K562 (cell line): ENCODE results near the gene ENSA. TPM values are rescaled to one million over a fixed set of nuclear protein-coding genes. Genes with fewer than 3 reads are reported as not detected.

Experiments used
- ARID1B ChIP-seq: fragments of 450-650 bp; IDR thresholded peaks from 2 replicates; pipeline ENCODE4 v1.6.1; 2016; ENCODE audit warnings: antibody characterized with exemption, mild to moderate bottlenecking, inconsistent platforms
- ATF7 ChIP-seq: fragments of 450-650 bp; IDR thresholded peaks from 2 replicates; pipeline ENCODE4 v1.7.1; 2014; ENCODE audit warnings: mild to moderate bottlenecking, moderate library complexity
- CBX5 ChIP-seq: IDR thresholded peaks from 2 replicates; pipeline ENCODE4 v1.6.1; 2014; ENCODE audit warnings: low read depth, borderline replicate concordance
- DNMT1 ChIP-seq: fragments of 450-650 bp; IDR thresholded peaks from 2 replicates; pipeline ENCODE4 v1.6.1; 2016; ENCODE audit warnings: antibody characterized with exemption, mild to moderate bottlenecking
- EP400 ChIP-seq: fragments of 450-650 bp; IDR thresholded peaks from 2 replicates; pipeline ENCODE4 v1.6.1; 2017; ENCODE audit warnings: antibody characterized with exemption, mild to moderate bottlenecking, moderate library complexity
- HNRNPH1 ChIP-seq: fragments of 200-400 bp; formaldehyde crosslinking; optimal IDR thresholded peaks from 2 replicates; pipeline ENCODE3; 2017; ENCODE audit warnings: low read depth, mild to moderate bottlenecking, low read length, moderate library complexity
- HNRNPL ChIP-seq: fragments of 200-400 bp; formaldehyde crosslinking; IDR thresholded peaks from 2 replicates; pipeline ENCODE4 v1.6.1; 2017; ENCODE audit warnings: low read depth, mild to moderate bottlenecking, low read length
- ILK ChIP-seq: fragments of 450-650 bp; IDR thresholded peaks from 2 replicates; pipeline ENCODE4 v1.6.1; 2016; ENCODE audit warnings: missing genetic modification characterization, low read depth, mild to moderate bottlenecking, missing compliant biosample characterization, moderate library complexity, borderline replicate concordance
- MAFG ChIP-seq: fragments of 450-650 bp; conservative IDR thresholded peaks from 2 replicates; pipeline ENCODE4 v1.6.1; 2016; ENCODE audit warnings: missing genetic modification characterization, missing compliant biosample characterization
- NFXL1 ChIP-seq: fragments of 450-650 bp; formaldehyde crosslinking; IDR thresholded peaks from 2 replicates; pipeline ENCODE4 v1.4.0; 2021; ENCODE audit warnings: mild to moderate bottlenecking
- PCBP1 ChIP-seq: fragments of 200-400 bp; formaldehyde crosslinking; IDR thresholded peaks from 2 replicates; pipeline ENCODE4 v1.6.1; 2018; ENCODE audit warnings: mild to moderate bottlenecking, low read depth, low read length; ENCODE audit not compliant: poor library complexity, severe bottlenecking
- POLR2H ChIP-seq: IDR thresholded peaks from 2 replicates; pipeline ENCODE4 v1.6.1; 2016; ENCODE audit warnings: missing genetic modification characterization, low read depth, mild to moderate bottlenecking, control low read depth, missing compliant biosample characterization, moderate library complexity
- PTTG1 ChIP-seq: fragments of 450-650 bp; IDR thresholded peaks from 2 replicates; pipeline ENCODE4 v1.6.1; 2016; ENCODE audit warnings: low read depth, mild to moderate bottlenecking, missing genetic modification characterization, missing compliant biosample characterization
- RB1 ChIP-seq: fragments of 450-650 bp; IDR thresholded peaks from 2 replicates; pipeline ENCODE4 v1.6.1; 2017; ENCODE audit warnings: low read depth, mild to moderate bottlenecking
- RBM34 ChIP-seq: fragments of 200-400 bp; formaldehyde crosslinking; IDR thresholded peaks from 2 replicates; pipeline ENCODE4 v1.6.1; 2018; ENCODE audit warnings: low read length, borderline replicate concordance; ENCODE audit not compliant: insufficient read depth
- RFX1 ChIP-seq: fragments of 450-650 bp; IDR thresholded peaks from 2 replicates; pipeline ENCODE4 v1.6.1; 2016; ENCODE audit warnings: mild to moderate bottlenecking, moderate library complexity
- RFX7 ChIP-seq: fragments of 250-450 bp; sonication (Bioruptor Pico); IDR thresholded peaks from 2 replicates; pipeline ENCODE4 v1.5.1; 2021; ENCODE audit warnings: mild to moderate bottlenecking
- SP1 ChIP-seq: sonication (generic); formaldehyde crosslinking; IDR thresholded peaks from 2 replicates; pipeline ENCODE4 v1.8.1; 2022; ENCODE audit warnings: mild to moderate bottlenecking, missing genetic modification reagents
- ZBTB17 ChIP-seq: fragments of 450-650 bp; formaldehyde crosslinking; IDR thresholded peaks from 2 replicates; pipeline ENCODE4 v1.4.0; 2020; ENCODE audit warnings: mild to moderate bottlenecking
- ZNF668 ChIP-seq: fragments of 250-450 bp; sonication (Bioruptor Pico); IDR thresholded peaks from 2 replicates; pipeline ENCODE4 v1.8.0; 2022; ENCODE audit warnings: mild to moderate bottlenecking, inconsistent platforms
- ZNF695 ChIP-seq: fragments of 450-650 bp; formaldehyde crosslinking; IDR thresholded peaks from 2 replicates; pipeline ENCODE4 v1.4.0; 2020; ENCODE audit warnings: mild to moderate bottlenecking, moderate library complexity
- polyA plus RNA-seq, 8 experiments: library from polyadenylated mRNA; depleted of rRNA in 4 of 8; stranded (reverse) in 5 of 8; unstranded in 3 of 8; fragments of >200 nt; fragmentation: Nextera tagmentation in 2 of 8; fragmentation: Illumina TruSeq in 1 of 8; extraction: Ambion mirVana in 2 of 8; extraction: Trizol in 1 of 8; gene quantifications; 2 replicates each; pipeline versions ENCODE4 v1.2.1 to v1.2.3, GENCODE V29; 2011 to 2014; ENCODE audit warnings: inconsistent platforms in 1 of 8, missing spikeins in 1 of 8
- total RNA-seq, 7 experiments: library from RNA; depleted of rRNA in 6 of 7; stranded (reverse); fragments of >200 nt in 6 of 7; fragmentation: Illumina TruSeq in 2 of 7; extraction: Trizol in 2 of 7; gene quantifications; 2 replicates each; pipeline versions ENCODE4 v1.2.1 to v1.2.3, GENCODE V29; 2011 to 2021; ENCODE audit warnings: low replicate concordance in 1 of 7
- TF ChIP-seq, protein P1 (sequence below): fragments of 450-650 bp; formaldehyde crosslinking; IDR thresholded peaks from 2 replicates; pipeline ENCODE4 v1.4.0; 2022; ENCODE audit warnings: missing genetic modification characterization
- TF ChIP-seq, protein P2 (sequence below): fragments of 450-650 bp; IDR thresholded peaks from 2 replicates; pipeline ENCODE4 v1.6.1; 2016; ENCODE audit warnings: missing biosample characterization, missing genetic modification characterization
- TF ChIP-seq, protein P3 (sequence below): fragments of 250-450 bp; sonication (Bioruptor Pico); IDR thresholded peaks from 2 replicates; pipeline ENCODE4 v1.5.0; 2021
- TF ChIP-seq, protein P4 (sequence below): fragments of 450-650 bp; formaldehyde crosslinking; IDR thresholded peaks from 2 replicates; pipeline ENCODE4 v1.4.0; 2020; ENCODE audit warnings: mild to moderate bottlenecking, mixed read lengths

ENSA gene
- total and polyA plus RNA-seq, 9 of the 15 experiments (the other 6 are each of a cell fraction or from before 2014, with no cell fraction given): 68.1 to 605 (median 188) TPM

DNA sequence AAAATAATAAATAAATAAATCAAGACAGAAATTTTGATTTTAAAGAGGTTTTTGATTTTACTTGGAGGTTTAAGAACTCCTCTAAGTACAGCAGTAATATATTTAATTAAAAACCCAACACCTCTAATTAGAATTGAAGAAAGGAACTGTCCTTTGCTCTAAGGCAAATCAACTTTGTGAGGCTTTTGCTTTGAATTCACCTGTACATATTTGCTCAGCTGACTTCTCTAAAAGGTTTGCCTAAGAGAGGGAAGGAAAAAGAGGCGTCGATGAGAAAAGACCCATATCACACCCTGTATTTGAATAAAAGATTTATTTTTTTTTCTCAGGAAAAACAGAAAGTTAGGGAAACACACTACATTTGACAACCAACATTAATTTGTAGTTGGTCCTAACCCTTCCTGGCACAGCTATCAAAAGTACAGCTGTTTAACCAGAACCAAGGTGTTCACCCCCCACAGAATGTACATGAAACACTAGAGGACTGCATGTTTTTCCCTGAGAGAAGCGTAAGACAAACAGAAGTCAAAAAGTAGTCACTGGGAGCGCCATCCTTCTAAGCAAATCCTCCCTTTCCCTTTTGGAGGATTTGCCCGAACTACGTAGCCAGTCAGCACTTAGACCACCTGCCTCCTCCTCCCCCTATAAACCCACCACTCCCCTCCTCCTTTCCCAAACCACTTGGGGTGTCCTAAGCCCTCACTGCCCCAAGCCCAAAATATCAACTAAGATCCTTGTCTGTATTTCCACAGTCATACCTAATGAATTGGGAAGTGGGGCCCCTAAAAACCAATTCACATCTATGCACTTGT is 54.9 kb downstream of the ENSA start (continued):
- TF ChIP-seq, protein P1, sequence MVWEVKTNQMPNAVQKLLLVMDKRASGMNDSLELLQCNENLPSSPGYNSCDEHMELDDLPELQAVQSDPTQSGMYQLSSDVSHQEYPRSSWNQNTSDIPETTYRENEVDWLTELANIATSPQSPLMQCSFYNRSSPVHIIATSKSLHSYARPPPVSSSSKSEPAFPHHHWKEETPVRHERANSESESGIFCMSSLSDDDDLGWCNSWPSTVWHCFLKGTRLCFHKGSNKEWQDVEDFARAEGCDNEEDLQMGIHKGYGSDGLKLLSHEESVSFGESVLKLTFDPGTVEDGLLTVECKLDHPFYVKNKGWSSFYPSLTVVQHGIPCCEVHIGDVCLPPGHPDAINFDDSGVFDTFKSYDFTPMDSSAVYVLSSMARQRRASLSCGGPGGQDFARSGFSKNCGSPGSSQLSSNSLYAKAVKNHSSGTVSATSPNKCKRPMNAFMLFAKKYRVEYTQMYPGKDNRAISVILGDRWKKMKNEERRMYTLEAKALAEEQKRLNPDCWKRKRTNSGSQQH (CRISPR knock-in tag): peak; percentile 80
- TF ChIP-seq RFX7 (no peak), PCBP1 (no peak), ILK (tag) (no peak), NFXL1 (peak; percentile 63; the same call in 1 of the 2 replicates), PTTG1 (tag) (no peak), ATF7 (no peak), MAFG (tag) (no peak), POLR2H (tag) (peak; percentile 20; the same call in 1 of the 2 replicates), RBM34 (no peak), ARID1B (no peak), DNMT1 (no peak), HNRNPL (no peak), RB1 (no peak), EP400 (no peak), RFX1 (no peak), CBX5 (no peak), HNRNPH1 (no peak), ZBTB17 (CRISPR knock-in tag) (0 out of 2 replicates have a peak, but pooled peaks have one; percentile 19), SP1 (no peak), ZNF695 (no peak), ZNF668 (no peak)
- TF ChIP-seq, protein P2, sequence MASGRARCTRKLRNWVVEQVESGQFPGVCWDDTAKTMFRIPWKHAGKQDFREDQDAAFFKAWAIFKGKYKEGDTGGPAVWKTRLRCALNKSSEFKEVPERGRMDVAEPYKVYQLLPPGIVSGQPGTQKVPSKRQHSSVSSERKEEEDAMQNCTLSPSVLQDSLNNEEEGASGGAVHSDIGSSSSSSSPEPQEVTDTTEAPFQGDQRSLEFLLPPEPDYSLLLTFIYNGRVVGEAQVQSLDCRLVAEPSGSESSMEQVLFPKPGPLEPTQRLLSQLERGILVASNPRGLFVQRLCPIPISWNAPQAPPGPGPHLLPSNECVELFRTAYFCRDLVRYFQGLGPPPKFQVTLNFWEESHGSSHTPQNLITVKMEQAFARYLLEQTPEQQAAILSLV (tag): no peak
- TF ChIP-seq, protein P3, sequence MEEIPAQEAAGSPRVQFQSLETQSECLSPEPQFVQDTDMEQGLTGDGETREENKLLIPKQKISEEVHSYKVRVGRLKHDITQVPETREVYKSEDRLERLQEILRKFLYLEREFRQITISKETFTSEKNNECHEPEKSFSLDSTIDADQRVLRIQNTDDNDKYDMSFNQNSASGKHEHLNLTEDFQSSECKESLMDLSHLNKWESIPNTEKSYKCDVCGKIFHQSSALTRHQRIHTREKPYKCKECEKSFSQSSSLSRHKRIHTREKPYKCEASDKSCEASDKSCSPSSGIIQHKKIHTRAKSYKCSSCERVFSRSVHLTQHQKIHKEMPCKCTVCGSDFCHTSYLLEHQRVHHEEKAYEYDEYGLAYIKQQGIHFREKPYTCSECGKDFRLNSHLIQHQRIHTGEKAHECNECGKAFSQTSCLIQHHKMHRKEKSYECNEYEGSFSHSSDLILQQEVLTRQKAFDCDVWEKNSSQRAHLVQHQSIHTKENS (CRISPR knock-in tag): no peak
- TF ChIP-seq, protein P4, sequence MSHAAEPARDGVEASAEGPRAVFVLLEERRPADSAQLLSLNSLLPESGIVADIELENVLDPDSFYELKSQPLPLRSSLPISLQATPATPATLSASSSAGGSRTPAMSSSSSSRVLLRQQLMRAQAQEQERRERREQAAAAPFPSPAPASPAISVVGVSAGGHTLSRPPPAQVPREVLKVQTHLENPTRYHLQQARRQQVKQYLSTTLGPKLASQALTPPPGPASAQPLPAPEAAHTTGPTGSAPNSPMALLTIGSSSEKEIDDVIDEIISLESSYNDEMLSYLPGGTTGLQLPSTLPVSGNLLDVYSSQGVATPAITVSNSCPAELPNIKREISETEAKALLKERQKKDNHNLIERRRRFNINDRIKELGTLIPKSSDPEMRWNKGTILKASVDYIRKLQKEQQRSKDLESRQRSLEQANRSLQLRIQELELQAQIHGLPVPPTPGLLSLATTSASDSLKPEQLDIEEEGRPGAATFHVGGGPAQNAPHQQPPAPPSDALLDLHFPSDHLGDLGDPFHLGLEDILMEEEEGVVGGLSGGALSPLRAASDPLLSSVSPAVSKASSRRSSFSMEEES (CRISPR knock-in tag): no peak
